ENCODE data around the gene RAG2. TPM values are rescaled to one million over a fixed set of nuclear protein-coding genes. Genes with fewer than 3 reads are reported as not detected.

RAG2 gene
- total RNA-seq, 1 experiment from 2014 or later = not detected

- H3K36me3 Mint-ChIP-seq (ENCODE audit: insufficient read depth in 1 of 3, low read depth in 3 of 3) = no peaks in the 10 kb centered on the region
- no peaks in the 10 kb centered on the region for H3K79me1 ChIP-seq (ENCODE audit: insufficient read depth, low read depth, low read length, poor library complexity, severe bottlenecking)
- no peaks in the 10 kb centered on the region for H3K9me3 Mint-ChIP-seq
- H3K4ac ChIP-seq (ENCODE audit: low read depth, low read length) = no peak overlapping the region
- no peak overlapping the region for H3T11ph ChIP-seq (ENCODE audit: low read length)
- H2BK120ac ChIP-seq (ENCODE audit: low read depth, low read length, poor library complexity, severe bottlenecking) = no peak overlapping the region
- no peak overlapping the region for H2BK12ac ChIP-seq (ENCODE audit: insufficient read length, low read depth, low read length)
- no peak for DNase-seq
- H2BK15ac ChIP-seq (ENCODE audit: low read depth, low read length) = no peak overlapping the region
- H4K8ac ChIP-seq (replicated peaks; ENCODE audit: insufficient read length, low read depth, low read length) = no peak overlapping the region
- H3K4me3 Mint-ChIP-seq = no peak overlapping the region
- no peak overlapping the region for H3K27ac Mint-ChIP-seq
- no peak overlapping the region for H2AFZ ChIP-seq (ENCODE audit: low read length)
- no peaks in the 10 kb centered on the region for H3K23me2 ChIP-seq (ENCODE audit: insufficient read length, low read depth, low read length, poor library complexity, severe bottlenecking)
- TF ChIP-seq CTCF (conservative IDR thresholded peaks at IDR 0.05) = no peak
- H3K18ac ChIP-seq (ENCODE audit: insufficient read length, low read depth, low read length) = no peak overlapping the region
- H3K4me1 ChIP-seq (ENCODE audit: insufficient read depth, low read length) = no peaks in the 10 kb centered on the region
- no peaks in the 10 kb centered on the region for H3K27me3 ChIP-seq (ENCODE audit: insufficient read depth, low read length)
- H4K91ac ChIP-seq (ENCODE audit: insufficient read length, low read depth, low read length) = no peak overlapping the region
- no peak overlapping the region for H4K5ac ChIP-seq (ENCODE audit: insufficient read length, low read depth, low read length)
- H3K9ac ChIP-seq (ENCODE audit: extremely low read depth, insufficient read length, low read length) = no peak overlapping the region
- no peak overlapping the region for H3K56ac ChIP-seq (ENCODE audit: insufficient read length, low read depth, low read length)
- no peak overlapping the region for H3K23ac ChIP-seq (ENCODE audit: insufficient read length, low read depth, low read length)
- no peak overlapping the region for H2BK5ac ChIP-seq (ENCODE audit: insufficient read length, low read length)
- no peak overlapping the region for H3K27ac ChIP-seq (ENCODE audit: insufficient read length, low read depth, low read length)
- H2AK5ac ChIP-seq (ENCODE audit: insufficient read length, low read length) = no peak overlapping the region
- no peaks in the 10 kb centered on the region for H3K9me3 ChIP-seq (ENCODE audit: control insufficient read depth, low read depth, low read length)
- WGBS (ENCODE audit: extremely low coverage, insufficient read length, low lambda C conversion rate) = no CpG with 5 or more reads among the region's 1 CpG
- H3K27me3 Mint-ChIP-seq (ENCODE audit: low read depth) = no peaks in the 10 kb centered on the region; the same call in 1 of the 2 replicates
- no peaks in the 10 kb centered on the region for H4K20me1 ChIP-seq (ENCODE audit: control insufficient read depth, insufficient read depth, insufficient read length)
- no peaks in the 10 kb centered on the region for H3K4me1 Mint-ChIP-seq
- no peak overlapping the region for H2BK20ac ChIP-seq (ENCODE audit: low read depth, low read length, poor library complexity, severe bottlenecking)
- H3K14ac ChIP-seq (ENCODE audit: insufficient read depth, low read length) = no peak overlapping the region
- H3K4me2 ChIP-seq (ENCODE audit: insufficient read depth, insufficient read length, low read length) = no peak overlapping the region
- H3K79me2 ChIP-seq (ENCODE audit: insufficient read depth, low read length) = no peaks in the 10 kb centered on the region
These were observed 10.6 kb upstream of the RAG2 start for GRCh38 chr11:36608491-36609199.

All from H9 (cell line).